Mammary epithelial cell (primary cell): ENCODE results near the gene TASOR2.

Experiments used
- CTCF ChIP-seq, 2 donors: IDR thresholded peaks in 1 of 2; conservative IDR thresholded peaks in 1 of 2; 2 replicates each; pipeline ENCODE4 v1.5.1; 2011 to 2012; ENCODE audit warnings: inconsistent platforms in 2 of 2, low read length in 2 of 2, mild to moderate bottlenecking in 2 of 2, control low read depth in 1 of 2, low read depth in 1 of 2; ENCODE audit not compliant: insufficient read depth in 1 of 2; ENCODE audit errors: extremely low read depth in 1 of 2
- EZH2 ChIP-seq: IDR thresholded peaks from 2 replicates; pipeline ENCODE4 v1.6.1; 2012; ENCODE audit warnings: low read length, inconsistent platforms, borderline replicate concordance

GRCh38 chr10:5684971-5685763, 529 bp downstream of the TASOR2 start:
- TF ChIP-seq CTCF (conservative IDR thresholded peaks at IDR 0.05 in 1 of 2, IDR thresholded peaks at IDR 0.05 in 1 of 2; ENCODE audit: extremely low read depth in 1 of 2, insufficient read depth in 1 of 2, low read depth in 1 of 2, low read length in 2 of 2) = peak; percentile 18 to 62
- no peak for TF ChIP-seq EZH2
